HG03095 (cell line): ENCODE results near the gene ORC4.

Source experiments
- ATAC-seq: cut with Tn5 transposase; IDR thresholded peaks from one replicate; pipeline ENCODE4 v1.9.1; 2021; ENCODE audit warnings: moderate library complexity; ENCODE audit not compliant: unreplicated experiment

ORC4 gene

GRCh38 chr2:147937744-147938349, 82.7 kb downstream of the ORC4 start:
- no peak for ATAC-seq

- no peak for ATAC-seq
Observed at GRCh38 chr2:147934881-147935620, 85.5 kb downstream of the ORC4 start.

- ATAC-seq = no peak
Observed at GRCh38 chr2:147933931-147934330, 86.6 kb downstream of the ORC4 start.

GRCh38 chr2:147927053-147927588, 93.4 kb downstream of the ORC4 start:
- no peak for ATAC-seq

- no peak for ATAC-seq
Observed at GRCh38 chr2:147925886-147926285, 94.7 kb downstream of the ORC4 start.

- ATAC-seq = no peak
Observed at GRCh38 chr2:147924647-147925046, 95.9 kb downstream of the ORC4 start.

- ATAC-seq = no peak
Observed at GRCh38 chr2:147923846-147924245, 96.7 kb downstream of the ORC4 start.

GRCh38 chr2:147917161-147917560, 103.4 kb downstream of the ORC4 start:
- ATAC-seq = no peak

- no peak for ATAC-seq
Observed at GRCh38 chr2:147916723-147917122, 103.8 kb downstream of the ORC4 start.

- no peak for ATAC-seq
Observed at GRCh38 chr2:147916067-147916466, 104.5 kb downstream of the ORC4 start.

- ATAC-seq = no peak
Observed at GRCh38 chr2:147913701-147914480, 106.6 kb downstream of the ORC4 start.

- ATAC-seq = no peak
Observed at GRCh38 chr2:147910990-147911473, 109.5 kb downstream of the ORC4 start.

- no peak for ATAC-seq
Observed at GRCh38 chr2:147909178-147909577, 111.4 kb downstream of the ORC4 start.

GRCh38 chr2:147904051-147904450, 116.5 kb downstream of the ORC4 start:
- ATAC-seq = no peak

- ATAC-seq = no peak
Observed at GRCh38 chr2:147888680-147889079, 131.9 kb downstream of the ORC4 start.

GRCh38 chr2:147886136-147886535, 134.4 kb downstream of the ORC4 start:
- ATAC-seq = no peak

GRCh38 chr2:147884830-147885229, 135.7 kb downstream of the ORC4 start:
- no peak for ATAC-seq

GRCh38 chr2:147882631-147883030, 137.9 kb downstream of the ORC4 start:
- no peak for ATAC-seq
